ENCODE measurements around the gene FBXO38. TPM values are rescaled to one million over a fixed set of nuclear protein-coding genes. Genes with fewer than 3 reads are reported as not detected.

The FBXO38 gene
- total and polyA plus RNA-seq, 2 of the 4 experiments (the other 2 are of a cell fraction) = 14.9 to 70.1 TPM

DNA sequence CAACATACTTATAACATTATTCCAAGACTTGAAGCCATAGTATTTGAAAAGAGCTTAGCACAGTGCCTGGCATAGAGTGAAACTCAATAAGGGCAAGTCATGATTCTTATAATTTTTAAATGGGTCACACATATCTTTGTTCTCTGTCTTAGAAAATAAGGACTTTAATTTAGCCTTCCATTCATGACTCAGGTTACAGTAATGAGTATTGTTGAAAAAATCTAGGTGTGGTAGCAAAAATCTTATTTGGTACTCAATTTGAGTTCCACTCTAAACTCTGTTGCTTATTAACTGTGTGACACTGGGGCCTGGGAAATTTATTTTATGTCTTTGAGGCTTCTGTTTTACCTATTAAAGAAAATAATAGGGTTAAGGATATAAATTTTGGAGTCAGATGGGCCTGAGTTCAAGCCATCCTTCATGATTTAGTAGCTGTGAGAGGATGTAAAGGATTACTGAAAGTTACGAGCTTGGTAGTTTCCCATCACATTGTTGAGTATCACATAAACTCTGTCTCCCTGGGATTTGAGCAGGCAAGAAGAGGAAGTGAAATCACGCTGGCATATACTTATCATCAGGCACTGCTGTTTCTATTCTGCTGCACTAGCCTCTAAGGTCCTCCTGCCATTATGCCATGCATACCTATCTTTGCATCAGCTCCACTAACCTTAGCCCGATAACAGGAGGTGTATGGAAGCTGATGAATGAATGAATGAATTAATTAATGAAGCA, 46.9 kb upstream of the FBXO38 start:
- ATAC-seq (ENCODE audit: low read depth) = no peak

More for the DNA sequence above, 46.9 kb upstream of the FBXO38 start:
- H4K20me1 ChIP-seq (ENCODE audit: insufficient read depth, low read length) = no peaks in the 10 kb centered on the region
- H3K9me3 ChIP-seq (ENCODE audit: control insufficient read depth, insufficient read depth, low read length) = no peaks in the 10 kb centered on the region
- no peak overlapping the region for H3K4ac ChIP-seq (ENCODE audit: low read depth, low read length)
- no peaks in the 10 kb centered on the region for H3K9me1 ChIP-seq (ENCODE audit: insufficient read depth, low read length)
- H2BK20ac ChIP-seq (ENCODE audit: low read depth, low read length) = no peak overlapping the region
- H3K27me3 ChIP-seq (ENCODE audit: control insufficient read depth, insufficient read depth, low read length) = no peaks in the 10 kb centered on the region
- BruUV-seq (replicated peaks) = no TSS peak
- TF ChIP-seq RFX5 (IDR thresholded peaks at IDR 0.05; ENCODE audit: low read depth, low read length) (no peak), MXI1 (IDR thresholded peaks at IDR 0.05; ENCODE audit: borderline replicate concordance, low read depth, low read length) (no peak), RAD21 (IDR thresholded peaks at IDR 0.05; ENCODE audit: low read length) (no peak), BHLHE40 (IDR thresholded peaks at IDR 0.05; ENCODE audit: low read depth, low read length) (no peak), POLR2A (IDR thresholded peaks at IDR 0.05; ENCODE audit: low read depth, low read length) (no peak), FOS (IDR thresholded peaks at IDR 0.05; ENCODE audit: low read depth, low read length) (no peak), CHD1 (IDR thresholded peaks at IDR 0.05; ENCODE audit: low read depth, low read length) (no peak), CTCF (conservative IDR thresholded peaks at IDR 0.05; ENCODE audit: low read depth, low read length) (no peak), MAFK (IDR thresholded peaks at IDR 0.05; ENCODE audit: low read depth, low read length) (no peak), CEBPB (IDR thresholded peaks at IDR 0.05; ENCODE audit: low read depth, low read length) (no peak), MAZ (IDR thresholded peaks at IDR 0.05; ENCODE audit: borderline replicate concordance, low read depth, low read length) (no peak), RCOR1 (IDR thresholded peaks at IDR 0.05; ENCODE audit: insufficient replicate concordance, low read length) (no peak), SMC3 (IDR thresholded peaks at IDR 0.05; ENCODE audit: low read depth, low read length) (no peak), NFE2L2 (IDR thresholded peaks at IDR 0.05; ENCODE audit: low read depth, low read length) (no peak)
- TF ChIP-seq, protein P1, sequence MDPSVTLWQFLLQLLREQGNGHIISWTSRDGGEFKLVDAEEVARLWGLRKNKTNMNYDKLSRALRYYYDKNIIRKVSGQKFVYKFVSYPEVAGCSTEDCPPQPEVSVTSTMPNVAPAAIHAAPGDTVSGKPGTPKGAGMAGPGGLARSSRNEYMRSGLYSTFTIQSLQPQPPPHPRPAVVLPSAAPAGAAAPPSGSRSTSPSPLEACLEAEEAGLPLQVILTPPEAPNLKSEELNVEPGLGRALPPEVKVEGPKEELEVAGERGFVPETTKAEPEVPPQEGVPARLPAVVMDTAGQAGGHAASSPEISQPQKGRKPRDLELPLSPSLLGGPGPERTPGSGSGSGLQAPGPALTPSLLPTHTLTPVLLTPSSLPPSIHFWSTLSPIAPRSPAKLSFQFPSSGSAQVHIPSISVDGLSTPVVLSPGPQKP (IDR thresholded peaks at IDR 0.05; ENCODE audit: borderline replicate concordance, low read depth, low read length) = no peak
- TF ChIP-seq, protein P2, sequence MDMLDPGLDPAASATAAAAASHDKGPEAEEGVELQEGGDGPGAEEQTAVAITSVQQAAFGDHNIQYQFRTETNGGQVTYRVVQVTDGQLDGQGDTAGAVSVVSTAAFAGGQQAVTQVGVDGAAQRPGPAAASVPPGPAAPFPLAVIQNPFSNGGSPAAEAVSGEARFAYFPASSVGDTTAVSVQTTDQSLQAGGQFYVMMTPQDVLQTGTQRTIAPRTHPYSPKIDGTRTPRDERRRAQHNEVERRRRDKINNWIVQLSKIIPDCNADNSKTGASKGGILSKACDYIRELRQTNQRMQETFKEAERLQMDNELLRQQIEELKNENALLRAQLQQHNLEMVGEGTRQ (IDR thresholded peaks at IDR 0.05; ENCODE audit: low read depth, low read length) = no peak
- WGBS, 2 experiments (ENCODE audit: extremely low coverage in 2 of 2, insufficient read length in 1 of 2) = no CpG with 5 or more reads among the region's 3 CpGs
- H3K27ac ChIP-seq (ENCODE audit: insufficient read depth, low read length) = no peak overlapping the region
- no peak overlapping the region for H4K5ac ChIP-seq (ENCODE audit: low read depth, low read length)
- no peak overlapping the region for H3K14ac ChIP-seq (replicated peaks; ENCODE audit: low read depth, low read length)
- H3K18ac ChIP-seq (ENCODE audit: low read depth, low read length) = no peak overlapping the region
- dilution Hi-C loops (cut with HindIII; ENCODE audit: low sequenced_read_pairs, unreplicated experiment) = no loop called here
- H4K8ac ChIP-seq (ENCODE audit: low read depth in 2 of 2, low read length in 2 of 2) = no peak overlapping the region
- H3K9ac ChIP-seq (ENCODE audit: low read depth, low read length) = no peak overlapping the region
- no peaks in the 10 kb centered on the region for H3K4me1 ChIP-seq (ENCODE audit: control insufficient read depth, insufficient read depth, low read length)
- intact Hi-C loops (cut with micrococcal nuclease) = loop anchor here (5.0 kb wide), 1 partner anchor 115 kb away; no protein-coding TSS in a partner anchor
- H2AK5ac ChIP-seq (ENCODE audit: low read depth, low read length) = no peak overlapping the region
- no peak overlapping the region for H3K23ac ChIP-seq (ENCODE audit: low read depth, low read length)
- no peak for DNase-seq
- in situ Hi-C loops (cut with MboI; ENCODE audit: low sequenced_read_pairs) = no loop called here
- H3K4me2 ChIP-seq (ENCODE audit: low read depth, low read length) = no peak overlapping the region
- H2AFZ ChIP-seq (replicated peaks; ENCODE audit: low read length, poor library complexity) = no peak overlapping the region
- ChIA-PET CTCF (no interaction called here), POLR2A (ENCODE audit: unreplicated experiment) (no interaction called here)
- H3K79me1 ChIP-seq (ENCODE audit: low read depth in 1 of 2, low read length in 2 of 2) = no peaks in the 10 kb centered on the region
- H3K4me3 ChIP-seq (ENCODE audit: insufficient read depth, low read depth, low read length) = no peak overlapping the region
- no peak overlapping the region for H4K91ac ChIP-seq (ENCODE audit: insufficient read depth, low read depth, low read length)
- no peak overlapping the region for H2AK9ac ChIP-seq (replicated peaks; ENCODE audit: low read depth, low read length, poor library complexity)
- no peak overlapping the region for H2BK15ac ChIP-seq (ENCODE audit: low read depth, low read length)
- no peak overlapping the region for H2BK5ac ChIP-seq (ENCODE audit: low read depth, low read length, poor library complexity, severe bottlenecking)
- no peaks in the 10 kb centered on the region for H3K36me3 ChIP-seq (ENCODE audit: control insufficient read depth, insufficient read depth, low read length)
- no peak overlapping the region for H2BK120ac ChIP-seq (ENCODE audit: low read depth, low read length)
- no peak overlapping the region for H3K56ac ChIP-seq (ENCODE audit: extremely low read depth, insufficient read depth, low read length)

Measured in IMR-90 (cell line).